Smooth muscle cell of the coronary artery (primary cell): ENCODE data around the gene PDIA3. TPM values are rescaled to one million over a fixed set of nuclear protein-coding genes. Genes with fewer than 3 reads are reported as not detected.

ENCODE experiments used
- total RNA-seq: library from RNA; depleted of rRNA; stranded (reverse); fragments of >200 nt; gene quantifications from 2 replicates; pipeline ENCODE4 v1.2.3, GENCODE V29; 2014; ENCODE audit warnings: low replicate concordance

The PDIA3 gene
- 97.6 and 143 TPM in 2 replicates for total RNA-seq

GRCh38 chr15:43746245-43746902, at the start of gene PDIA3:
PDIA3 (plus strand) TSS chr15:43746438; CDS start chr15:43746540, 102 bp downstream.

GRCh38 chr15:43776718-43777266, 30.6 kb downstream of the PDIA3 start, which contains the start of gene ELL3:
ELL3 (minus strand) TSS chr15:43776966; CDS start chr15:43776901, 65 bp downstream.

GRCh38 chr15:43791993-43792760, 45.9 kb downstream of the PDIA3 start, which contains the start of gene SERF2:
SERF2 (plus strand) TSS chr15:43792320; CDS start chr15:43792377, 57 bp downstream.

GRCh38 chr15:43799945-43800285, 53.7 kb downstream of the PDIA3 start, which contains the start of gene SERINC4:
SERINC4 (minus strand) TSS chr15:43800220; CDS start chr15:43799986, 234 bp downstream.

GRCh38 chr15:43800286-43801141, 54.3 kb downstream of the PDIA3 start, which contains the start of gene HYPK:
HYPK (plus strand) TSS chr15:43800599; CDS start chr15:43800623, 24 bp downstream.

Other genes with a start within 250 kb of the PDIA3 start
- gene MAP1A, start 228.8 kb upstream of the PDIA3 start, total RNA-seq: 13.8 and 31.1 TPM in 2 replicates
- 13.8 and 18.0 TPM in 2 replicates for gene PPIP5K1, start 156.2 kb upstream of the PDIA3 start, total RNA-seq
- gene CKMT1B, start 152.4 kb upstream of the PDIA3 start, total RNA-seq: not detected in 2 replicates
- gene STRC, start 127.6 kb upstream of the PDIA3 start, total RNA-seq: under 0.01 TPM in 2 replicates
- gene CATSPER2, start 97.6 kb upstream of the PDIA3 start, total RNA-seq: 0.45 and 0.59 TPM in 2 replicates
- not detected in 2 replicates for gene CKMT1A, start 52.6 kb upstream of the PDIA3 start, total RNA-seq
- gene ELL3, start 30.5 kb downstream of the PDIA3 start, total RNA-seq: 3.5 and 13.6 TPM in 2 replicates
- 353 and 435 TPM in 2 replicates for gene SERF2, start 45.9 kb downstream of the PDIA3 start, total RNA-seq
- not detected in 2 replicates for gene SERINC4, start 53.8 kb downstream of the PDIA3 start, total RNA-seq
- gene HYPK, start 54.2 kb downstream of the PDIA3 start, total RNA-seq: 6.8 and 8.8 TPM in 2 replicates
- 24.2 and 41.1 TPM in 2 replicates for gene MFAP1, start 78.3 kb downstream of the PDIA3 start, total RNA-seq
- gene WDR76, start 80.6 kb downstream of the PDIA3 start, total RNA-seq: 1.9 and 4.9 TPM in 2 replicates